GM12865 (cell line): ENCODE results near the gene GAS2L3.

Source experiments
- DNase-seq: peaks from one replicate; pipeline ENCODE4 v3.0.0; 2010; ENCODE audit warnings: low read depth
- H3K4me3 ChIP-seq: 2 replicates; pipeline ENCODE4 v1.5.1; 2011; ENCODE audit warnings: mild to moderate bottlenecking, low read depth, low read length, control low read depth
- CTCF ChIP-seq: IDR thresholded peaks from 2 replicates; pipeline ENCODE4 v1.5.1; 2011; ENCODE audit warnings: low read length, control low read depth, low read depth, inconsistent platforms; ENCODE audit not compliant: insufficient read depth; ENCODE audit errors: missing control alignments

The GAS2L3 gene

GRCh38 chr12:100573292-100574186, at the start of gene GAS2L3:
Gene GAS2L3, plus strand, starts transcription at chr12:100573684. Its CDS starts 21,221 bp downstream, at chr12:100594905.
- peak within 1 kb of the TSS; percentile 61 for H3K4me3 ChIP-seq
- DNase-seq: peak; percentile 81
- no peak for TF ChIP-seq CTCF

- no peak for TF ChIP-seq CTCF
- no peak overlapping the region for H3K4me3 ChIP-seq
- no peak for DNase-seq
Observed at GRCh38 chr12:100528034-100528433, 45.5 kb upstream of the GAS2L3 start.

GRCh38 chr12:100528471-100529127, 44.9 kb upstream of the GAS2L3 start:
- H3K4me3 ChIP-seq: no peak overlapping the region
- DNase-seq: no peak
- no peak for TF ChIP-seq CTCF

GRCh38 chr12:100529756-100530350, 43.6 kb upstream of the GAS2L3 start:
- no peak overlapping the region for H3K4me3 ChIP-seq
- no peak for TF ChIP-seq CTCF
- no peak for DNase-seq

- DNase-seq: no peak
- TF ChIP-seq CTCF: no peak
Observed at GRCh38 chr12:100533376-100533775, 40.1 kb upstream of the GAS2L3 start.

GRCh38 chr12:100534625-100535227, 38.8 kb upstream of the GAS2L3 start:
- no peak for TF ChIP-seq CTCF
- H3K4me3 ChIP-seq: no peak overlapping the region
- DNase-seq: no peak

More at GRCh38 chr12:100533376-100533775, 40.1 kb upstream of the GAS2L3 start:
- H3K4me3 ChIP-seq: no peak overlapping the region
